ENCODE measurements around the gene SUPT5H. TPM values are rescaled to one million over a fixed set of nuclear protein-coding genes. Genes with fewer than 3 reads are reported as not detected.

SUPT5H gene
- total and polyA plus RNA-seq, 2 of the 8 experiments (the other 6 are each of a cell fraction or from before 2014, with no cell fraction given): 77.8 to 111 TPM

- no peaks in the 10 kb centered on the region for H3K9me3 ChIP-seq (ENCODE audit: insufficient read depth in 2 of 2, low read depth in 1 of 2, low read length in 1 of 2)
- H2BK5ac ChIP-seq (ENCODE audit: low read depth, low read length): no peak overlapping the region
- ChIA-PET CTCF (ENCODE audit: partially characterized antibody) (interaction anchor here (0.6 to 1.6 kb wide), 11 partner anchors 10 to 73 kb away, joined by 3 to 11 read pairs (median 5); partner anchors contain the start of genes PLEKHG2 and SUPT5H), POLR2A (ENCODE audit: partially characterized antibody) (interaction anchor here (0.5 to 47.8 kb wide), 27 partner anchors 11 to 1102 kb away, joined by 3 to 1154 read pairs (median 7); partner anchors contain the start of genes DLL3, MED29, NCCRP1 and PAF1)
- peaks cover 2 to 18% of the 10 kb centered on the region in 2 experiments for H4K20me1 ChIP-seq (replicated peaks in 1 of 2; ENCODE audit: control insufficient read depth in 1 of 2, insufficient read depth in 2 of 2, low read length in 2 of 2)
- H3K36me3 ChIP-seq (ENCODE audit: control insufficient read depth in 2 of 4, insufficient read depth in 4 of 4, low read length in 3 of 4): peaks cover 20 to 30% (median 23%) of the 10 kb centered on the region in 4 experiments
- H2BK12ac ChIP-seq (ENCODE audit: low read depth, low read length): no peak overlapping the region
- TF ChIP-seq GABPA (IDR thresholded peaks at IDR 0.05; ENCODE audit: borderline replicate concordance, insufficient read depth, low read length) (no peak), RBBP5 (IDR thresholded peaks at IDR 0.05; ENCODE audit: borderline replicate concordance, low read depth, low read length) (no peak), HDAC6 (IDR thresholded peaks at IDR 0.05; ENCODE audit: low read depth, low read length) (no peak), POU5F1 (IDR thresholded peaks at IDR 0.05; ENCODE audit: low read depth, low read length) (no peak), ATF3 (IDR thresholded peaks at IDR 0.05; ENCODE audit: insufficient read depth, low read depth, low read length) (no peak), USF2 (IDR thresholded peaks at IDR 0.05; ENCODE audit: low read length) (0 out of 2 replicates have a peak, but pooled peaks have one; percentile 8), KDM4A (IDR thresholded peaks at IDR 0.05; ENCODE audit: low read depth, low read length, severe bottlenecking) (no peak)
- H3K4me1 ChIP-seq (replicated peaks in 1 of 4; ENCODE audit: control insufficient read depth in 3 of 4, insufficient read depth in 4 of 4, low read length in 3 of 4): peaks cover 0 to 11% (median 2%) of the 10 kb centered on the region in 4 experiments; a peak in 6 of 7 replicates
- no peak overlapping the region for H2AFZ ChIP-seq (ENCODE audit: low read length)
- peak overlapping the region; percentile 69 to 82 for H3K4me2 ChIP-seq (ENCODE audit: insufficient read depth in 1 of 2, low read depth in 2 of 2, low read length in 2 of 2)
- peaks cover 8% of the 10 kb centered on the region for H3K79me1 ChIP-seq (ENCODE audit: low read depth, low read length)
- no peak overlapping the region for H3K18ac ChIP-seq (ENCODE audit: extremely low read depth, low read length)
- H4K5ac ChIP-seq (ENCODE audit: insufficient read length, low read depth, low read length): no peak overlapping the region
- no peak overlapping the region for H3K4ac ChIP-seq (replicated peaks; ENCODE audit: insufficient read length, low read depth, low read length)
- peaks cover 7 to 20% of the 10 kb centered on the region in 2 experiments; a peak in 3 of 4 replicates for H3K79me2 ChIP-seq (ENCODE audit: control insufficient read depth in 1 of 2, insufficient read depth in 2 of 2, low read length in 2 of 2)
- H3K56ac ChIP-seq (replicated peaks; ENCODE audit: insufficient read length, low read depth, low read length): no peak overlapping the region
- no peak overlapping the region for H2AK5ac ChIP-seq (ENCODE audit: low read depth, low read length)
- no peak overlapping the region for H4K8ac ChIP-seq (ENCODE audit: extremely low read depth, insufficient read depth, low read length)
- H2BK120ac ChIP-seq (replicated peaks; ENCODE audit: low read depth, low read length): no peak overlapping the region
- DNase-seq (ENCODE audit: low read depth in 1 of 2, low spot score in 2 of 2) (no peak), FAIRE-seq (no peak)
- H4K91ac ChIP-seq (replicated peaks; ENCODE audit: insufficient read length, low read length): no peak overlapping the region
- H3K9ac ChIP-seq (replicated peaks in 1 of 4; ENCODE audit: extremely low read depth in 1 of 4, low read depth in 3 of 4, low read length in 3 of 4): peak overlapping the region in 3 of 4 experiments; percentile 8 to 97 (median 96); a peak in 4 of 7 replicates
- H3K27ac ChIP-seq (ENCODE audit: low read depth, low read length): peak overlapping the region; percentile 36
- H3K14ac ChIP-seq (ENCODE audit: insufficient read length): no peak overlapping the region
- no peak overlapping the region for H2BK20ac ChIP-seq (ENCODE audit: low read length)
- no peak overlapping the region for H2BK15ac ChIP-seq (ENCODE audit: low read length)
- H3K27me3 ChIP-seq (replicated peaks in 1 of 4; ENCODE audit: control insufficient read depth in 3 of 4, extremely low read depth in 1 of 4, insufficient read depth in 3 of 4, low read length in 3 of 4): no peaks in the 10 kb centered on the region; a peak in 1 of 7 replicates
- 79% methylated on average over 10 of the region's 10 CpGs; no CpG with 5 or more reads in 1 of the 2 experiments for WGBS, 2 experiments (ENCODE audit: extremely low coverage in 1 of 2, insufficient coverage in 1 of 2, insufficient read length in 1 of 2, insufficient replicate concordance in 2 of 2, low coverage in 1 of 2, low lambda C conversion rate in 2 of 2, missing lambda C conversion rate in 1 of 2)
- peak overlapping the region; percentile 97 to 99 (median 98) for H3K4me3 ChIP-seq (ENCODE audit: extremely low read depth in 1 of 4, insufficient read depth in 2 of 4, low read depth in 3 of 4, low read length in 4 of 4)
- H3K23ac ChIP-seq (ENCODE audit: insufficient read length): no peak overlapping the region
- peaks cover 8% of the 10 kb centered on the region for H3K23me2 ChIP-seq (ENCODE audit: low read depth, low read length)
Observed at GRCh38 chr19:39434123-39435076, 11.0 kb upstream of the SUPT5H start.

Data from H1 (cell line).